Measurements from ENCODE around the gene SLC22A6. TPM values are rescaled to one million over a fixed set of nuclear protein-coding genes. Genes with fewer than 3 reads are reported as not detected.
A peak's percentile ranks its signal among the peaks of the same experiment; 100 is the strongest.

Gene SLC22A6, protein sequence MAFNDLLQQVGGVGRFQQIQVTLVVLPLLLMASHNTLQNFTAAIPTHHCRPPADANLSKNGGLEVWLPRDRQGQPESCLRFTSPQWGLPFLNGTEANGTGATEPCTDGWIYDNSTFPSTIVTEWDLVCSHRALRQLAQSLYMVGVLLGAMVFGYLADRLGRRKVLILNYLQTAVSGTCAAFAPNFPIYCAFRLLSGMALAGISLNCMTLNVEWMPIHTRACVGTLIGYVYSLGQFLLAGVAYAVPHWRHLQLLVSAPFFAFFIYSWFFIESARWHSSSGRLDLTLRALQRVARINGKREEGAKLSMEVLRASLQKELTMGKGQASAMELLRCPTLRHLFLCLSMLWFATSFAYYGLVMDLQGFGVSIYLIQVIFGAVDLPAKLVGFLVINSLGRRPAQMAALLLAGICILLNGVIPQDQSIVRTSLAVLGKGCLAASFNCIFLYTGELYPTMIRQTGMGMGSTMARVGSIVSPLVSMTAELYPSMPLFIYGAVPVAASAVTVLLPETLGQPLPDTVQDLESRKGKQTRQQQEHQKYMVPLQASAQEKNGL
- total RNA-seq (not detected), polyA plus RNA-seq (not detected)
- long read RNA-seq, donor 1: 0 reads
- long read RNA-seq, donor 2: 0 reads
- long read RNA-seq, donor 3: 0 reads
- long read RNA-seq, donor 4: 0 reads
- long read RNA-seq, donor 5: 0 reads
- long read RNA-seq, donor 6: 0 reads
- long read RNA-seq, donor 7: 0 reads
- long read RNA-seq, donor 8: 0 reads
- long read RNA-seq, donor 9: 0 reads
- long read RNA-seq, donor 10: 0 reads

GRCh38 chr11:62984451-62984991 lies at the start of gene SLC22A6:
Gene SLC22A6, minus strand, starts transcription at chr11:62984967. Its CDS starts 277 bp downstream, at chr11:62984690.
- DNase-seq: no peak
- Histone ChIP-seq H3K27me3 (no peaks in the 10 kb centered on the region), H3K27ac (no peak within 1 kb of the TSS), H3K4me3 (no peak within 1 kb of the TSS), H3K4me1 (no peaks in the 10 kb centered on the region), H3K36me3 (no peaks in the 10 kb centered on the region), H3K9me3 (no peaks in the 10 kb centered on the region)
- TF ChIP-seq CTCF (IDR thresholded peaks at IDR 0.05): no peak
- TF ChIP-seq EP300 (IDR thresholded peaks at IDR 0.05): no peak
- no peak for TF ChIP-seq POLR2A (IDR thresholded peaks at IDR 0.05)
- TF ChIP-seq POLR2AphosphoS5 (IDR thresholded peaks at IDR 0.05): no peak
- WGBS, 5 donors: 62 to 86% (median 80%) methylated on average over 12 to 14 of the region's 14 CpGs
- intact Hi-C loops (cut with DNase I; ENCODE audit: low total_unique reads): no loop called here

- 94 to 98% (median 95%) methylated on average over 4 of the region's 4 CpGs for WGBS, 5 donors
- H3K4me1 ChIP-seq: peaks cover 0 to 10% (median 4%) of the 10 kb centered on the region in 4 donors
- intact Hi-C loops (cut with DNase I; ENCODE audit: low total_unique reads): no loop called here
Observed at GRCh38 chr11:63032457-63032856, 47.7 kb upstream of the SLC22A6 start.

DNA sequence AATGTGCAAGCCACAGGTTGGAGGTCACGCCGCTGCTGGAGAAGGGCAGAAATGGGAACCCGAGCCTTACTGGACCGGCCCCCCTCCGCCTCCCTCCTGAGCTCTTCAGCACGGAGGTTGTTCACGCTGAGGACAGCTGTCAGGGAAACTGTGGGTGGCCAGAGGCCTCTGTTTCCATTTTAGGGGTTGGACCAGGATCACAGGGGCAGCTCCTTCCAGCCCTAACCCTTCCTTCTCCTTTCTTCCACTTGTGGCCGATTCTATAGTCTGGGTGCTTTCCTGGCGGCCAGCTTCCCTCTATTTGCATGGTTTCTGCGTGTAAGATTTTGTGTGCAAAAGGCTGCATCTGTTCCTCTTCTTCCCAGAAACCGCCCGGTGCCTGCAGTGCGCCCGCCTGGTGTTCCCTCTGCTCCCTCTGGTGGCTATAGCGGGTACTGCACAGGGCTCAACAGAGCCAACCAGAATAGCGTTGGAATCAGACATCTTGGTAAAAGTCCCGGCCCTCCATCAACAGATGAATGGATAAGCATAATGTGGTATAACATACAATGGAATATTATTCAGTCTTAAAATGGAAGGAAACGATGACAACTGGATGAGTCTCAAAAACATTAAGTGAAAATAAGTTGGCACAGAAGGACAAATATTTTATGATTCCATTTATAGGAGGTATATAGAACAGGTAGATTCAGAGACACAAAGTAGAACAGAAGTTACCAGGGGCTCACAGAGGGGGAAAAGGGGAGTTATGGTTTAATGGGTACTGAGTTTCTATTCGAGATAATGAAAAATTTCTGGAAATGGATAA lies 39.3 kb upstream of the SLC22A6 start:
- H3K36me3 ChIP-seq: no peaks in the 10 kb centered on the region
- H3K9me3 ChIP-seq: no peaks in the 10 kb centered on the region
- no peaks in the 10 kb centered on the region for H3K27me3 ChIP-seq
- peak in 6 of 7 experiments; percentile 98 to 100 (median 100) for TF ChIP-seq CTCF (IDR thresholded peaks at IDR 0.05)
- peak in 1 of 3 donors; percentile 46 for TF ChIP-seq POLR2AphosphoS5 (IDR thresholded peaks at IDR 0.05)
- no peak for TF ChIP-seq EP300 (IDR thresholded peaks at IDR 0.05)
- peak; percentile 93 for DNase-seq
- H3K4me3 ChIP-seq: no peak overlapping the region
- 6 to 16% (median 13%) methylated on average over 15 to 19 of the region's 19 CpGs for WGBS, 5 donors
- intact Hi-C loops (cut with DNase I; ENCODE audit: low total_unique reads): loop anchor here (2.0 kb wide), 1 partner anchor 115 kb away; no protein-coding TSS in a partner anchor
- H3K4me1 ChIP-seq: peaks cover 0 to 10% (median 8%) of the 10 kb centered on the region in 4 donors
- H3K27ac ChIP-seq: peak overlapping the region in 1 of 5 donors; percentile 49

More at GRCh38 chr11:63032457-63032856, 47.7 kb upstream of the SLC22A6 start:
- Histone ChIP-seq H3K9me3 (no peaks in the 10 kb centered on the region), H3K4me3 (no peak overlapping the region), H3K27me3 (no peaks in the 10 kb centered on the region), H3K36me3 (no peaks in the 10 kb centered on the region), H3K27ac (no peak overlapping the region)
- TF ChIP-seq CTCF (IDR thresholded peaks at IDR 0.05) (no peak), POLR2A (IDR thresholded peaks at IDR 0.05) (no peak), EP300 (IDR thresholded peaks at IDR 0.05) (no peak), POLR2AphosphoS5 (IDR thresholded peaks at IDR 0.05) (no peak)
- no peak for DNase-seq
